HCT116 (cell line): ENCODE results near the gene NOXRED1.

ENCODE experiments used
- CEBPB ChIP-seq: IDR thresholded peaks from 2 replicates; pipeline ENCODE4 v1.6.1; 2012; ENCODE audit warnings: low read depth
- EZH2 ChIP-seq: fragments of 200-600 bp; sonication (generic); IDR thresholded peaks from 2 replicates; pipeline ENCODE4 v1.6.1; 2017; ENCODE audit warnings: antibody characterized with exemption, mixed run types
- YY1 ChIP-seq: IDR thresholded peaks from 2 replicates; pipeline ENCODE4 v1.6.1; 2011; ENCODE audit warnings: low read length, low read depth, moderate library complexity, mild to moderate bottlenecking; ENCODE audit not compliant: insufficient replicate concordance; ENCODE audit errors: extremely low read depth
- TF ChIP-seq, protein P1 (sequence below), 3 experiments: fragments of 200-600 bp in 1 of 3; sonication (generic) in 1 of 3; IDR thresholded peaks in 2 of 3; conservative IDR thresholded peaks in 1 of 3; 2 replicates each; pipeline ENCODE4 v1.5.1; 2012 to 2017; ENCODE audit warnings: low read depth in 2 of 3, low read length in 2 of 3, antibody characterized with exemption in 1 of 3, borderline replicate concordance in 1 of 3, control low read depth in 1 of 3, mild to moderate bottlenecking in 1 of 3, mixed read lengths in 1 of 3, mixed run types in 1 of 3, moderate library complexity in 1 of 3; ENCODE audit not compliant: insufficient read depth in 1 of 3

DNA sequence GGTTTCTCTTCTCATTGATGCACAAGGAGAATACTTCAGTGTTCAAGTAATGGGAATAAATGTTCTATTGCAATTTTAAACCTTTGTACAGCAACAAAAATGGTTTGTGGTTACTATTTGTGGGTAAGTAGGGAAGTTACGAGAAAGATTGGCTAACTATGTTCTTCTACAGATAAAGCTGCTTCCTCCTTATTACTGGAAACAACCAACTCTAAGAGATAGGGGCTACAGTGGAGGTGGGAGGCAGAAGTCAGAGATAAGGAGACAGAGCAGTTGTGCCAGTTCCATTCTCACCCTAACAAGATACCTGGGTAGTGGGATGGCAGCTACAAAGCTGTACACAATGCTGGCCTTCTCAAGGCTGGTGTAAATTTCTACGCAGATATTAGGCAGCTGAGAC lies 16.2 kb downstream of the NOXRED1 start:
- TF ChIP-seq, protein P1, sequence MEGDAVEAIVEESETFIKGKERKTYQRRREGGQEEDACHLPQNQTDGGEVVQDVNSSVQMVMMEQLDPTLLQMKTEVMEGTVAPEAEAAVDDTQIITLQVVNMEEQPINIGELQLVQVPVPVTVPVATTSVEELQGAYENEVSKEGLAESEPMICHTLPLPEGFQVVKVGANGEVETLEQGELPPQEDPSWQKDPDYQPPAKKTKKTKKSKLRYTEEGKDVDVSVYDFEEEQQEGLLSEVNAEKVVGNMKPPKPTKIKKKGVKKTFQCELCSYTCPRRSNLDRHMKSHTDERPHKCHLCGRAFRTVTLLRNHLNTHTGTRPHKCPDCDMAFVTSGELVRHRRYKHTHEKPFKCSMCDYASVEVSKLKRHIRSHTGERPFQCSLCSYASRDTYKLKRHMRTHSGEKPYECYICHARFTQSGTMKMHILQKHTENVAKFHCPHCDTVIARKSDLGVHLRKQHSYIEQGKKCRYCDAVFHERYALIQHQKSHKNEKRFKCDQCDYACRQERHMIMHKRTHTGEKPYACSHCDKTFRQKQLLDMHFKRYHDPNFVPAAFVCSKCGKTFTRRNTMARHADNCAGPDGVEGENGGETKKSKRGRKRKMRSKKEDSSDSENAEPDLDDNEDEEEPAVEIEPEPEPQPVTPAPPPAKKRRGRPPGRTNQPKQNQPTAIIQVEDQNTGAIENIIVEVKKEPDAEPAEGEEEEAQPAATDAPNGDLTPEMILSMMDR (IDR thresholded peaks at IDR 0.05 in 2 of 3, conservative IDR thresholded peaks at IDR 0.05 in 1 of 3; ENCODE audit: borderline replicate concordance in 1 of 3, insufficient read depth in 1 of 3, low read depth in 2 of 3, low read length in 2 of 3) = no peak
- no peak for TF ChIP-seq YY1
- TF ChIP-seq EZH2 = no peak
- no peak for TF ChIP-seq CEBPB
